Measurements from ENCODE around the gene ZCCHC24.
A peak's percentile ranks its signal among the peaks of the same experiment; 100 is the strongest.

The ZCCHC24 gene

DNA sequence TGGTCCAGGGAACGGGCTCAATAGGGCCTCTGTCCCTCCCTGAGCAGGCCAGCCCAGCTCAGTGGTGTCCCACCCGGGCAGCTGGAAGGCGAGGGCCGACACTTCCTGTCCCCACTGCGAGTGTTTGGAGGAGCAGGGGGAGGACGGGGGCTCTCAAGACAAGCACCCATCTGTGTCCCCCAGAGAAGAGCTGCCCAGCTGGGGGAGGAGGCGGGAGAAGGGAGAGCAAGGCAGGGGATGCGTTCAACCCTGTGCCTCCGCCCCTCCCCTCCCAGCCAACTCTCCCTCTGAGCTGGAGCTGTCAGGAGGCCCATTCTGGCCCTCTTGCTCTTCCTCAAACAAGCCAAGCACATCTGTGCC is 35.7 kb downstream of the ZCCHC24 start:
- no peak for DNase-seq

DNA sequence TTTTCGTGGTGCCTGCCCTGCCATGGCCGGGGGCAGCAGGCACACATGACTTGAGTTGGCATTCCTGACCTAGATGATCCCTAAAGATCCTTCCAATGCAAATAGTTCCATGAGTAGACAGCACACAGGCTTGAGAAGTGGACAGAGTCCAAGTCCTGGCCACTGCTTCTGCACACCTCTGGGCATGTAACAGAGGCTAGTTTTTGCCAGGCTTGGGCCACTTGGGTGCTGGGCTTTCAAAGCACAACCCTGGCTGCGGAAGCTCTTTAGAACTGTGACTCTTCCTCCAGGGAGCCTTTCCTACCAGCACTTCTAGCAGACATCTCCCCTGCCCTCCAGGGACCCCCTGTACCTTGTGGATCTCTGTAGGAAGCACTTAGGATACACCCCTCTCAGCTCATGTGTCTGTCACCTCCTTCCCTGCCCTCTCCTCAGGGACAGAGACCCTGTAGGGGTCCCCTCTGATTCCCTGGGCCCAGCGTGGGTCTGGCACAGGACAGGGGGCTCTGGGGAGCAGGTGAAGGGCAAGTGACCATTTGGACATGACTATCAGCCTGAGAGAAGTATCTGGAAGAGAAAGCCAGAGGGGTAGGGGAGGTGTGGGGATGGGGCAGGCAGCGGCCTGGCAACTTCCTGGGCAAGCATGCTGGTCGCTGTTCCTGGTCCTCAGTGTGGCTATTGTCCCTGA is 36.2 kb downstream of the ZCCHC24 start:
- DNase-seq, result no peak

DNA sequence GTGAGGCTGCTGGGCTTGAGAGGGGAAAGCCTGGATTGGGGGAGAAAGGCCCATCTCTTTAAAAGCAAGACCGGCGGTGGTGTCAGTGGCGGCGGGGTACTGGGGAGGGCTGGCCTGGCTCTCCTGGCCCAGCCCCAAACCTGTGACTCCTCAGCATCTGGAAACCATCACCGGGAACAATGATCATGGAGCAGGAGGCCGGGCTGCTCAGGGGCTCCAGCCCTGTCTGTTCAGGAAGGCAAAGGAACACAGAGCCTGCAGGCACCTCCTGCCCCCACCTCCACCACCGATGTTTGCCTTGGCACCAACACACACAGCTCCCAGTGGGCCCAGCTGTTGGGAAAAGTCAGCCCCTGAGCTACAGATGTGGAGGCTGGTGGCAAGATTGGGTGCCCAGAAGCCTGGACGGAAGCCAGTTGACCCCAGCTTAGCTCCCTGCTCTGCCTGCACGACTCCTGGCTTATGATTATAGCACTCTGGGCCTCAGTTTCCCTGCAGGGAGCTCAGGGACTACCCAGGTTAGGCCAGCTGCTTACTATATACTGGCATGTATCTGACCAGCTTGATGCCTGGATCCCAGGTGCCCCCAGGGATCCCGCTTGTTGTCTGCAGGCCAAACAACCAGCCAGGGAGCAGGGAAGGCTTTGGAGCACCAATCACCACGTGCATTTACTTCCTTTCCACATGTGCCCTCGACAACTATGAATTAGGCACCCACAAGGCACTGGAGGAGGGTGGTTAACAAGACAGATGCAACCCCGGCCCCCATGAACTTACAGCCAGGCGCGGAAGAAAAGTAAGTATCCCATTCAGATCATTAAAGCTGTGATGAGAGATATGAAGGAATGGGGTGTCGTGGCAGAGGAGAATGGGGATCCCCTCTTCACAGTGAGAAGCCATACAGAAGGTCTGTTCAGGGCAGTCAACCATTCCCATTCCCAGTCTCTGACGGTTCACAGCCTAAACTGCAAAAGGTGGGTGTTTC is 37.3 kb downstream of the ZCCHC24 start:
- no peak for DNase-seq

- DNase-seq, result no peak
Measured at GRCh38 chr10:79407423-79407796, 38.0 kb downstream of the ZCCHC24 start.

DNA sequence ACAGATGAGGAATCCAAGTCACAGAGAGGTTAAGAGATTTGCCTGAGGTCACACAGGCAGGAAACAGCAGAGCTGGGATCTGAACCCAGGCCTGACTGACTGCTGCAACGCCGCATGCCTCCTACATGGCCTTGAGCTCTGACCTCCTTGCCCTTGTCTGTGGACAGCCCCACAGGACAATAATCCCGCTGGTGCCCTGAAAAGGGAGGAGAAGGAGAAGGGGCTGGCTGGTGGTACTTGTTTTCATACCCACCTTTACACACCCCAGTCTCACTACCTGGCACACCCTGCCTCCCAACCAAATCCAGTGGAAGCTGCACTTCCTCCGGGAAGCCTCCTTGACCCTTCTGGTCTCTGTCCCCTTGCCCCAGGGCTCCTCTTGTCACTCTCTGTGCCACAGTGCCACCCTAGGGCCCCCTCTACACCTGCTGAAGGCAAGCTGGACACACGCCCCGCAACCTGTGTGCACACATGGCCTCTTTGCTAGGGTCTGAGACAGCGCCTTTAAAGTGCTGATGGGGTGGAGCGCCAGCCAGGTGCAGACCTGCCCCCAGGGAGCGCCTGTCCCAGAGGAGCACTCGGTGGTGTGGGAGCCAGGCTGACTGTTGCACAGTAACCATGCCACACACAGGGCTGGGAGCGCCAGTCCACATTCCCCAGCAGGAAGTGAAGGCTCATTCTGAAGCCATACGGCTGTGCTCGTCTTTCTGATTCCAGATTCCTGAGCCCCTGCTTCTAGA is 38.6 kb downstream of the ZCCHC24 start:
- DNase-seq, result no peak

- no peak for DNase-seq
Measured at GRCh38 chr10:79405995-79406515, 39.4 kb downstream of the ZCCHC24 start.

GRCh38 chr10:79405221-79405994 is 40.0 kb downstream of the ZCCHC24 start:
- no peak for DNase-seq

DNA sequence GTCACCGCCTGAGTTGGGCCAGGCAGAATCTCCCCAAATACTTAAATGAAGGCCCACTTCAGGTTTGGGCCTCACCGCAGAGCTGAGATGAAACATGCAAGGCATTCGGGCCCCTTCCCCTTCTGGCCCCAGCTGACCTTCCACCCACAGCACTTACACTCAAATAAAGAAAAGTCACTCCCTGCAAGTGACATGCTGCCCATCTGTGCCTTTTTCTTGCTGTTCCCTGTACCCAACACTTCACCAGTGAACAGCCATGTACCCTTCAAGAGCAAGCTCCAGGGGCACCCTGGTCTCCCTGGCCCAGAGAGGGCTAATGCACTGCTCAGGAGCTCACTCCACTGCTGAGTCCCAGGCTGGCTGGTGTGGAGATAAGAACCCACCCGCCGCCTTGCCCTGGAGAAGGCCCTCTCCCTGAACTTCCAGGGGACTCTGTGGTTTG is 40.7 kb downstream of the ZCCHC24 start:
- DNase-seq, result no peak

- peak; percentile 47 to 59 (median 55) for DNase-seq
Measured at GRCh38 chr10:79404231-79404609, 41.2 kb downstream of the ZCCHC24 start.

GRCh38 chr10:79403441-79404230 is 41.8 kb downstream of the ZCCHC24 start:
- no peak for DNase-seq

DNA sequence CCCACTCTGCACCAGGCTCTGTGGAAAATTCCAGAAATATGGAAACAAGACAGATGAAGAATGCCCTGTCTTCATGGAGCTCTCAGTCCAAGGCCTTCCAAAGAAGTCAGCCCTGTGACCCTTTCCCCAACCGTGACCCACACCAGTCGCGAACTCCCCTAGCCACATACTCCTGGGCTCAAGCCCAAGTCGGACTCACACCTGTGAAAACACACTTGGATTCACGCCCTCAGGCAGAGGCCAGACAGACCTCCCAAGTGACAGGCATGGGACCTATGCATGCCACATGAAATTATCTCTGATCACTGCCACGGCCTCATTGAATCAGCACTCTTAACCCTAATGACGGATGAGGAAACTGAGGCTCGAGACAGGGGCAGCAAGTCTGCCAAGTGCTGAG is 42.5 kb downstream of the ZCCHC24 start:
- no peak for DNase-seq

GRCh38 chr10:79402625-79402946 is 42.8 kb downstream of the ZCCHC24 start:
- no peak for DNase-seq

- no peak for DNase-seq
Measured at GRCh38 chr10:79401015-79401921, 44.2 kb downstream of the ZCCHC24 start.

DNA sequence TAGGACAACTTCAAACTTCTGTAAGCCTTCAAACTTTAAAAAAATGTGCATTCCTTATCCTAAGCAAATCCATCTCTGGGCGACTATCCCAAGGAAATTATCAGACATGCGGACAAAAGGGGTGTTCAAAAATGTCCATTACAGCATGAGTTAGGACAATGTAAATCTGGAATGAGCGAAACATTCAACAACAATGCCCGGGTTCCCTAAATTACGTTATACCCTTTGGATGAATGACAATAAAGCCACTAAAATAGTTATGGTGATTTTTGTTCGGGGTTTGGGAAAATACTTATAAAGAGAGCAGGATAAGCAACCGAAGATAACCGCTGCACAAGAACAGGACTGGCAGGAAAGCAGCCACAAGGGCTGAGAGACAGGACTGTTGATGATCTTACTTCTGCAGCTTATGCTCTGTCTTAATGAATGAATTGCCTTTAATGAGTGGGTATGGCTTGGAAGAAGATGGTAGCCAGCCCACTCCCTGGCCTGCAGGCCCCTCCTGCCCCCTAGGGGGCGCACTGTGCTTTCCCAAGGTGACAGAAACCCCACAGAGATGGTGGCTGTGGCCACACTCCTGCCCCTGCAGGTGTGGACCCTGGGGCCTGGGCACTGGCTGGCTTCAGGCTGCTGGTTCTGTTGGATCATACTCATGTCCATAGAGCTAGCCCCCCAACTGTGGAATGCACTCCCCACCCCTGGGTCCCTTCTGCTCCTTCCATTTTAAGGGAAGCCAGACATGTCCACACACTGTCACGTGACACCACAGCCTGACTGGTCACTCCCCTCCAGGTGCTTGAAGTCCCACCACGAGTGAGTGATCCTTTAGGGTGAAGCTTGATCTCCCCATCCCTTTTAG is 45.0 kb downstream of the ZCCHC24 start:
- DNase-seq, result peak; percentile 34 to 77 (median 39)

DNA sequence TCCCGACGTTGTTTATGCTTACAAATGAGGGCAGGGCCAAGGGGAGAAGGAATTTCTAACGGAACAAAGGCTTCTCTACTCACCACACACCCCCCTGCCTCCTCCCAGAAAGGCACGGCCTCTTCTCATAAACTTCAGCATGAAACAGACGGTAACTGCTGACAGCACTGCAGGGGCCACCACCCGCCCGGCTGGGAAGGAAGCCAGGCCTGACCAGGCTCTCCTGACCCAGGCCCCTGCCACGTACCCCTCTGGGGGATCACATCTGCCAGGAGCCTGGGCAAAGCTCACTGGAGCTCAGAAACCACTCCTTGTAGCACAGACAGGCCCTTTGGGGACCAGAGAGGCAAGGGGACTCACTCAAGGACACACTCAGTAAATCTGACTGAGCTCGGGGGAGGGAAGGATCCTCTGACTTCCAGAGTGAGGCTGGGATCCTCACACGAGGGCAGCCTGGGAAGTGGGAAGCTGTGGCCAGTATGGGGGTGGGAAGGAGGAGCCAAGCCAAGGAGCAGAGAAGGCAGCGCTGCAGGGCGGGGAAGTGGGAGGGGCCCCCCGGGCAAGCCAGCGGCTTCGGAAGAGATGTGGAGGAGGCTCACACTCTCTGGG is 46.1 kb downstream of the ZCCHC24 start:
- DNase-seq, result peak; percentile 82 to 91 (median 82)

DNA sequence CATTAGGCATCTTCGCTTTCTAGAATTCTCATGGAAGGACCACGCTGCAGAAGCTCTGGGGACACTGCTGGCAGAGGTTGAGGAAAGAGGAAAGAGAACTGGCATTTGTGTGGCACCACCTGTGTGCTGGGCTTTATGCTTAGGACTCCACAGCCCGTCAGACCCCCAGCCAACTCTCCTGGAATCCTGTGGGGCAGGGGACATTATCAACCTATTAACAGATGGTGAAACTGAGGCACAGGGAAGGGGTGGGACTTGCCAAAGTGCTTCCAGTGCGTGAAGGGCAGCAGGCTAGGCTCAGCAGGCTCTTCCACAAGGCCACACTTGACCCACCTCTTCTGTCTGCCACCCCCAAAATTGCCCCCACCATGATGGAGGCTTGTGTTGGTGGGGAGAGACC is 46.8 kb downstream of the ZCCHC24 start:
- DNase-seq, result no peak

- DNase-seq, result no peak
Measured at GRCh38 chr10:79397575-79398303, 47.7 kb downstream of the ZCCHC24 start.

- no peak for DNase-seq
Measured at GRCh38 chr10:79397051-79397450, 48.4 kb downstream of the ZCCHC24 start.
